Suprapubic skin (tissue), 4 donors: Measurements from ENCODE around the gene CDK2. TPM values are rescaled to one million over a fixed set of nuclear protein-coding genes. Genes with fewer than 3 reads are reported as not detected.

Experiments
- DNase-seq, 2 donors: peaks; one replicate each; pipeline ENCODE4 v3.0.0-alpha.2; 2019; ENCODE audit warnings: low spot score in 2 of 2
- H3K27ac ChIP-seq: fragments of 200-600 bp; sonication (generic); one replicate; pipeline ENCODE4 v1.5.1; 2019
- H3K27me3 ChIP-seq: fragments of 200-600 bp; sonication (generic); one replicate; pipeline ENCODE4 v1.5.1; 2019
- H3K36me3 ChIP-seq: fragments of 200-600 bp; sonication (generic); one replicate; pipeline ENCODE4 v1.5.1; 2019
- H3K4me1 ChIP-seq: fragments of 200-600 bp; sonication (generic); one replicate; pipeline ENCODE4 v1.5.1; 2019
- H3K4me3 ChIP-seq: fragments of 200-600 bp; sonication (generic); one replicate; pipeline ENCODE4 v1.5.1; 2019; ENCODE audit warnings: mild to moderate bottlenecking
- H3K9me3 ChIP-seq: fragments of 200-600 bp; sonication (generic); one replicate; pipeline ENCODE4 v1.5.1; 2019
- CTCF ChIP-seq, 2 donors: fragments of 200-600 bp in 1 of 2; fragments of 450-650 bp in 1 of 2; sonication (generic) in 1 of 2; IDR thresholded peaks; one replicate each; pipeline ENCODE4 v1.5.1; 2016 to 2019; ENCODE audit warnings: antibody characterized with exemption in 2 of 2, mild to moderate bottlenecking in 1 of 2, moderate library complexity in 1 of 2
- EP300 ChIP-seq: sonication (generic); formaldehyde crosslinking; IDR thresholded peaks from one replicate; pipeline ENCODE4 v1.6.1; 2017; ENCODE audit warnings: antibody characterized with exemption
- POLR2A ChIP-seq, 2 donors: fragments of 450-650 bp; IDR thresholded peaks; one replicate each; pipeline ENCODE4 v1.6.1; 2017; ENCODE audit warnings: antibody characterized with exemption in 2 of 2, mild to moderate bottlenecking in 2 of 2, moderate library complexity in 2 of 2
- POLR2AphosphoS5 ChIP-seq, 3 donors: sonication (generic); formaldehyde crosslinking; IDR thresholded peaks; one replicate each; pipeline ENCODE4 v1.6.1; 2017; ENCODE audit warnings: antibody characterized with exemption in 3 of 3
- WGBS: methylation state at CpG from one replicate; pipeline ENCODE4 v1.1.5; 2018; 5-methylcytosine and 5-hydroxymethylcytosine counted together
- total RNA-seq, 4 donors: library from RNA; depleted of rRNA; stranded (reverse); fragments of >200 nt; gene quantifications; one replicate each; pipeline ENCODE4 v1.1.0, GENCODE V29; 2016

CDK2 gene
- total RNA-seq, 4 donors from 2014 or later: 18.4 to 33.2 (median 28.6) TPM

GRCh38 chr12:55931317-55931779 lies 35.3 kb upstream of the CDK2 start:
- peak overlapping the region; percentile 67 for H3K4me3 ChIP-seq
- no peaks in the 10 kb centered on the region for H3K36me3 ChIP-seq
- H3K4me1 ChIP-seq: peaks cover 81% of the 10 kb centered on the region
- DNase-seq: peak in 1 of 2 donors; percentile 68
- peak overlapping the region; percentile 98 for H3K27ac ChIP-seq
- 3% methylated on average over 10 of the region's 10 CpGs for WGBS
- H3K27me3 ChIP-seq: no peaks in the 10 kb centered on the region
- no peaks in the 10 kb centered on the region for H3K9me3 ChIP-seq
- TF ChIP-seq EP300 (no peak), POLR2A (IDR thresholded peaks at IDR 0.05) (no peak), CTCF (IDR thresholded peaks at IDR 0.05) (no peak), POLR2AphosphoS5 (IDR thresholded peaks at IDR 0.05) (no peak)

- WGBS: 0% methylated on average over 22 of the region's 60 CpGs
- TF ChIP-seq POLR2A (IDR thresholded peaks at IDR 0.05) (no peak), EP300 (no peak), CTCF (IDR thresholded peaks at IDR 0.05) (peak in 1 of 2 donors; percentile 7), POLR2AphosphoS5 (IDR thresholded peaks at IDR 0.05) (no peak)
- Histone ChIP-seq H3K9me3 (no peaks in the 10 kb centered on the region), H3K27ac (peak overlapping the region; percentile 98), H3K4me3 (peak overlapping the region; percentile 67), H3K36me3 (peaks cover 2% of the 10 kb centered on the region), H3K27me3 (no peaks in the 10 kb centered on the region), H3K4me1 (peaks cover 79% of the 10 kb centered on the region)
- DNase-seq: peak; percentile 79 to 85
Measured at GRCh38 chr12:55931780-55932550, 34.7 kb upstream of the CDK2 start.

- Histone ChIP-seq H3K9me3 (no peaks in the 10 kb centered on the region), H3K27me3 (no peaks in the 10 kb centered on the region), H3K36me3 (peaks cover 5% of the 10 kb centered on the region), H3K4me1 (peaks cover 79% of the 10 kb centered on the region), H3K4me3 (peak overlapping the region; percentile 67), H3K27ac (peak overlapping the region; percentile 98)
- WGBS: 4% methylated on average over 4 of the region's 4 CpGs
- TF ChIP-seq EP300 (no peak), POLR2A (IDR thresholded peaks at IDR 0.05) (no peak), POLR2AphosphoS5 (IDR thresholded peaks at IDR 0.05) (no peak), CTCF (IDR thresholded peaks at IDR 0.05) (no peak)
- DNase-seq: no peak
Measured at GRCh38 chr12:55932551-55932910, 34.1 kb upstream of the CDK2 start.

GRCh38 chr12:55933169-55933798 lies 33.3 kb upstream of the CDK2 start:
- Histone ChIP-seq H3K36me3 (peaks cover 7% of the 10 kb centered on the region), H3K27ac (peak overlapping the region; percentile 98), H3K4me1 (peaks cover 74% of the 10 kb centered on the region), H3K9me3 (no peaks in the 10 kb centered on the region), H3K4me3 (peak overlapping the region; percentile 67), H3K27me3 (no peaks in the 10 kb centered on the region)
- 42% methylated on average over 7 of the region's 7 CpGs for WGBS
- peak in 1 of 2 donors; percentile 70 for DNase-seq
- TF ChIP-seq CTCF (IDR thresholded peaks at IDR 0.05) (no peak), POLR2A (IDR thresholded peaks at IDR 0.05) (no peak), EP300 (no peak), POLR2AphosphoS5 (IDR thresholded peaks at IDR 0.05) (no peak)
